ENCODE results near the gene COL5A1.

GRCh38 chr9:134773842-134774241, 132.2 kb downstream of the COL5A1 start:
- TF ChIP-seq CTCF (IDR thresholded peaks at IDR 0.05 in 4 of 5, conservative IDR thresholded peaks at IDR 0.05 in 1 of 5) (no peak), POLR2A (IDR thresholded peaks at IDR 0.05) (no peak)
